Cardiac septum (tissue), 1 donor: ENCODE data around the gene METTL6. TPM values are rescaled to one million over a fixed set of nuclear protein-coding genes. Genes with fewer than 3 reads are reported as not detected.
"Not testable (repeated sequence)": the region's sequence is repeated elsewhere in the genome, so short reads cannot be mapped to it uniquely, and the experiment has no call there.

Source experiments
- DNase-seq: peaks from one replicate; pipeline ENCODE4 v3.0.0-alpha.2; 2020; ENCODE audit warnings: low spot score
- intact Hi-C: fragments of 100-400 bp; cut with DNase I; formaldehyde crosslinking; loops from one replicate; pipeline ENCODE4 v1.14.0; 2022
- total RNA-seq: library from RNA; stranded (reverse); fragmentation: NEBNext Ultra II Directional; extraction: Animal tissue kit (Norgen Biotek cat#: 25700); gene quantifications from one replicate; pipeline ENCODE4 v1.2.1, GENCODE V29; 2021
- donor health status: DM: no; HTN: no; CAD: no.

Gene METTL6
- total RNA-seq, 1 donor from 2014 or later = 11.7 TPM

DNA sequence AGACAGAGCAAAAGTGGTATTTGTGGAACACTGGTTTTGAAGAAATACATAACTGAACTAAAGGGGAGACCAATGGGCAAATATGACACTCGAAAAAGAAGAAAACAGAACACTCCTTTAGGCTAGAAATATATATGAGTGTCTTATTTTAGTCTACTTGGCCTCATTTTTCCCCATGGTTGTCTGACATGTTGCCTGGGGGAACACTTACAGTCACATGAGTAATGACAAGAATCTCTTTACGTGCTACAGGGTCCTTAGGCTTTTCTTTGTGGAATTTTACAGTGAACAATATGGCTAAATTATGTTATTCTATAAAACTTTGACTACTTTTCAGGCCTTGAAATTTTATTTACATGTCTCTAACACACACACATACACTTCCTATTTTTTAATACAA, 17.6 kb downstream of the METTL6 start:
- intact Hi-C loops = loop anchor here (10.0 kb wide), 1 partner anchor 295 kb away; no protein-coding TSS in a partner anchor

DNA sequence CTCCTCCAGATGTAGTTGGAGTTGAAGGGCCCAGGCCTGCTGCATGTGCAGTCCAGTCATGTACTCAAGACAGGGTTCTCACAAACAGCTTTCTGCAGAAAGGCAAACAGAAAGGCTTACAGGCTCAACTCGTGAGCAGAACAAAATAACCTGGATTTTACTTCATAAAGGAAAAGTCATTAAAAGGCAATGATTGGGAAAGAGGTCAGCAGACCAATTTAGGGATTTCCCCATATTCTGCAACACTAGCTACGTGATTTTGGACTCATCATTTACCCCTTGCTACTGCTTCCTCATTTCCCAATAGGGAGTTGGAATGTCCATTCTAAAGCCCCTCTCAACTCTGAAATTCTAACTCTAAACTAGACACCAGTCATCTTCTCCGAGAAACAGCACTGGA, 18.1 kb downstream of the METTL6 start:
- intact Hi-C loops = loop anchor here (10.0 kb wide), 1 partner anchor 294 kb away; no protein-coding TSS in a partner anchor
- DNase-seq = no peak

More for the DNA sequence above, 17.6 kb downstream of the METTL6 start:
- DNase-seq = no peak

DNA sequence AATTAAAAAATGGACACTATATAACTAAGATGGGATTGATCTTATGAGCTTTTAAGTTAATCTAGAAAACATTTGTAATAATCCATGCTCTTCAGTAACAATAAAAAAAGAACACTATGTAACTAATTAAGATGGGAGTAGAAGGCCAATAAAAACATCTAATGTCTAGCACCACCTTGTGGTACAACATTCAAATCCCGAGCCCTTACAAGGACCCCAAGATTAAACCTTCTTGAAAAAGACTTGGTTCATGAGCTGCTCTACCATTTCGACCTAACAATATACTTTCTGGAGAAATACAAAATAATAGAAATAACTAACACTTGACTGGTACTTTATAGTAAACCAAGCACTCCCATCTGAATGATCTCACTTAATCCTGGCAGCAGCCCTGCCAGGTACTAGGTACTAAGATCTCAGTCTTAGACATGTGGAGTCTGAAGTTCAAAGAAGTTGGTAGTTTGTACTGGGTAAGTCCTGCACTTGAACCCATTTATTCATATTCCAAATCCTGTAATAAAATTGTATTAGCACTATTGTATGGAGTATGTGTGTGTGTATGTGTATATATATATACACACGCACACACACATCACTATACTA, 21.8 kb downstream of the METTL6 start:
- intact Hi-C loops = loop anchor here (2.0 to 10.0 kb wide), 2 partner anchors 137 to 291 kb away; no protein-coding TSS in a partner anchor

DNA sequence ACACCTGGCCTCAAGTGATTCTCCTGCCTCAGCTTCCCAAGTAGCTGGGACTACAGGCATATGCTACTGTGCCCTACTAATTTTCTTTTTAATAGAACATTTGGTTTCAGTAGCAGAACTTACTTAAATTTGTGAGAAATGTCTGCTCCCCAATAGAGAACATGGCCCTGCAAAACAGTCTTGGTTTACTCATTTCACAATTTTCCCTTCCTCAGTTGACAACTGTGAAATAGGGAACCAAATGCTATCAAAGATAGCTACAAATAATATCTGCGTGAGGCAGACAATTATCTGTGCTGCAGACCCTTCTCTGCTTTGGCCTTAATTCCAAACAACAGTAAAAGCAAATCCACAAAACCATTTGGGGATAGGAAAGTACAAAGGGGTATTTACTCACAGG, 22.6 kb downstream of the METTL6 start:
- DNase-seq = no peak
- intact Hi-C loops = loop anchor here (2.0 to 10.0 kb wide), 3 partner anchors 136 to 290 kb away; no protein-coding TSS in a partner anchor

More for the DNA sequence above, 21.8 kb downstream of the METTL6 start:
- DNase-seq = no peak

DNA sequence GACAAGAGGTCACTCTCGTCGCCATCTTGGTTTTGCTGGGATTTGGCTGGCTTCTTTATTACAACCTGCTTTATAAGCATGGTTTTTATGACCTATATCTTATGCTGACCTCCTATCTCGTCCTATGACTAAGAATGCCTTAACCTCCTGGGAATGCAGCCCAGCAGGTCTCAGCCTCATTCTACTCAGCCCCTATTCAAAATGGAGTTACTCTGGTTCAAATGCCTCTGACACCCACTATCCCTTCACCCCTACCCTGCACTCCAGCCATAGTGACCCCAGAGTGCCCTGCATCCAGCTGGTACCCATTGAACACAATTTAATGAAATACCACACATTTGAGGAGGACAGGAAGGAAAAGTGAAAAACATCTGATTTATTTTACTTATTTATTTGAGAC, 23.4 kb downstream of the METTL6 start:
- intact Hi-C loops = loop anchor here (2.0 to 10.0 kb wide), 3 partner anchors 135 to 289 kb away; no protein-coding TSS in a partner anchor
- no peak for DNase-seq

DNA sequence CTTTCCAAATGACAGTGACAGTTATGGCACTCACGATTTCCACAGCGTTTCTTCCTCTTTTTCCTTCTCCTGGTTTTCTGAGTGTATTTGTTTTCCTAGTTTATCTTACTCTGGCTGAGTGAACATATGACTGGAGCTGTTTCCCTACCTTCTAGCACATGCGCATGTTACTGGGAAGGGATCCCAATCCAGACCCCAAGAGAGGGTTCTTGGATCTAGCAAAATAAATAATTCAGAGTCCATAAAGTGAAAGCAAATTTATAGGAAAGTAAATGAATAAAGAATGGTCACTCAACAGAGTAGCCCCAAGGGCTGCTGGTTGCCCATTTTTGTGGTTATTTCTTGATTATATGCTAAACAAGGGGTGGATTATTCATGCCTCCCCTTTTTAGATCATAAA, 23.8 kb downstream of the METTL6 start:
- DNase-seq = no peak
- intact Hi-C loops = loop anchor here (5.0 to 10.0 kb wide), 2 partner anchors 201 to 289 kb away; no protein-coding TSS in a partner anchor

DNA sequence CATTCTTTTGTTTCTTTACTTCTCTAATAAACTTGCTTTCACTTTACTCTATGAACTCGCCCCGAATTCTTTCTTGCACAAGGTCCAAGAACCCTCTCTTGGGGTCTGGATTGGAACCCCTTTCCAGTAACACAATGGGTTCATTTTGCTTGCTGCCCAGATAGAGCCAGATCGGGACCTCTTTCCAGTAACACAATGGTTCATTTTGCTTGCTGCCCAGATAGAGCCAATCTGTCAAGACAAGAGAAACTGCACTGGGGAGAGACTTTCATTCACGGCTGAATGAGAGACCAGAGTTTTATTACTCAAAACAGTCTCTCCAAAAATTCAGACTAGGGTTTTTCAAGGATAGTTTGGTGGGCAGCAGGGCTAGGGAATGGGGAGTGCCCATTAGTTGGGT, 25.4 kb downstream of the METTL6 start:
- no peak for DNase-seq
- intact Hi-C loops = loop anchor here (5.0 to 10.0 kb wide), 2 partner anchors 200 to 287 kb away; no protein-coding TSS in a partner anchor

DNA sequence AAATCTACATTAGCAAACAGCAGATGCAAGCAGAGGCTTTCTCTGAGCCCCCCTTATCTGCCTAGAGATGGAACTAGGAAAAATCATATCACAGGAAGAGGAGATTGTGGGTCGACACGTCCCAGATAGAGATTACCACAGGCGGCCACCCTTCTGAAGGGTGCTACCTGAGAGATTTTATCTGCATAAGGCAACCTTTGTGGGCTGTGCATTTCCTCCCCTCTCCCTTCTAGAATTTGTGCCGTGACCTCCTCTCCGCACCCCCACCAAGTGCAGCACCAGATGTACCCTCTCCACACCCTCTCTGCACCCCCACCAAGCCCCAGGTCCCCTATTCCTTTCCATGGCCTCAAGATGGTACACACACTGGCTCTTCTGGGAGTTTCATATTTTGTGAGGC, 27.4 kb downstream of the METTL6 start:
- intact Hi-C loops = loop anchor here (5.0 to 10.0 kb wide), 2 partner anchors 198 to 285 kb away; no protein-coding TSS in a partner anchor
- DNase-seq = no peak

DNA sequence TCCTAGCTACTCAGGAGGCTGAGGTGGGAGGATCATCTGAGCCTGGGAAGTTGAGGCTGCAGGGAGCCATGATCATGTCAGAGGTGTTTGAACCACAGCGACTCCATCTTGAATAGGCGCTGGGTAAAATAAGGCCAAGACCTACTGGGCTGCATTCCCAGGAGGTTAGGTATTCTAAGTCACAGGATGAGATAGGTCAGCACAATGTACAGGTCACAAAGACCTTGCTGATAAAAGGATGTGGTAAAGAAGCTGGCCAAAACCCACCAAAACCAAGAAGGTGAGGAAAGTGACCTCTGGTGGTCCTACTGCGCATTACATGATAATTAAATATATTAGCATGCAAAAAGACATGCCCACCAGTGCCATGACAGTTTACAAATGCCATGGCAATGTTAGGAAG, 28.6 kb downstream of the METTL6 start:
- DNase-seq, intact Hi-C loops: not testable (repeated sequence)

DNA sequence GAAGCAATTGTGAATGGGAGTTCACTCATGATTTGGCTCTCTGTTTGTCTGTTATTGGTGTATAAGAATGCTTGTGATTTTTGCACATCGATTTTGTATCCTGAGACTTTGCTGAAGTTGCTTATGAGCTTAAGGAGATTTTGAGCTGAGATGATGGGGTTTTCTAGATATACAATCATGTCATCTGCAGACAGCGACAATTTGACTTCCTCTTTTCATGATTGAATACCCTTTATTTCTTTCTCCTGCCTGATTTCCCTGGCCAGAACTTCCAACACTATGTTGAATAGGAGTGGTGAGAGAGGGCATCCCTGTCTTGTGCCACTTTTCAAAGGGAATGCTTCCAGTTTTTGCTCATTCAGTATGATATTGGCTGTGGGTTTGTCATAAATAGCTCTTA, 34.1 kb downstream of the METTL6 start:
- DNase-seq, intact Hi-C loops: not testable (repeated sequence)

DNA sequence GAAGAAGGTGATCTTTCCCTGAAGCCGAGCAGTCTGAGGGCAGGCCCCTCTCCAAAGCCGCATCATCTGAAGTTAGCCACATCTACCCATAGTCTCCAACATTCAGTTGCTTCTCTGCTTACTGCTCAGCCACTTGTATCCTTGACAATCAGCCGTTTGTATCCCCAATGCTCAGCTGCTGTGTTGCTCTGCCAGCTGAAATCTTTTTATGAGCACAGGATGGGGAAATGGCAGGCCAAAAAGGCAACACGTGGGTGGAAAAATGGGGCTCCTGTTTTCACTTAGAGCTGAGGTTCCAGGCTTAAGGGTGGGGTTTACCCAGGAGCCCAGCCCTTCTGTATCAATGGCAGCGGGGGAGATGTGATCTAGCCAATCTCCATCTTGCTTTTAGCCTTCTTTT, 36.3 kb downstream of the METTL6 start:
- DNase-seq = no peak
- intact Hi-C loops = no loop called here

DNA sequence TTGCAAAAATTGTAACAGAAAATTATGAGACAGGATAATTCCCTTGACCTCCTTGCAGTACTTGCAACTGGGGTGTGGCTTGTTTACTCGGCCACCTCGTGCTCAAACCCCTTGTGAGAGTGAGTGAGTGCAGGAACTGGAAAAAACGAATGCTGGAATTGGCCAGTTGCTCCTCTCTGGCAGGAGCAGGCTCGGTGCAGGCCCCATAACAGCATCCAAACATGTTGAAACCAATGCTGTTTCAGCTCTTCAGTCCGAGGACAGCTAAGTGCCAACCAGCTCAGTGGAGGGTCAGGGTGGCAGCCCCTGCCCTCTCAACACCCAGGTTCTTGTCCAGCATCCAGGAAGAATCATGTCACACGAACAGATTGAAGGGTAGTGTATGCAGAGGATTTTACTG, 36.9 kb downstream of the METTL6 start:
- DNase-seq = no peak
- intact Hi-C loops = no loop called here

DNA sequence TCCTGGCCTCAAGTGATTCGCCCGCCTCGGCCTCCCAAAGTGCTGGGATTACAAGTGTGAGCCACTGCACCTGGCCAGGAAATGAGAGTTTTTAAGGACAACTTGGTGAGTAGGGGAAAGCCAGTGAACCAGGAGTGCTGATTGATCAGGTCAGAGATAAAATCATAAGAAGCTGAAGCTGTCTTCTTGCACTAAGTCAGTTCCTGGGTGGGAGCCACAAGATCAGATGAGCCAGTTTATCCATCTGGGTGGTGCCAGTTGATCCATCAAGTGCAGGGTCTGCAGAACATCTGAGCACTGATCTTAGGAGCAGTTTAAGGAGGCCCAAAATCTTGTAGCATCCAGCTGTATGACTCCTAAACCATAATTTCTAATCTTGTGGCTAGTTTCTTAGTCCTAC, 39.0 kb downstream of the METTL6 start:
- DNase-seq, intact Hi-C loops: not testable (repeated sequence)

DNA sequence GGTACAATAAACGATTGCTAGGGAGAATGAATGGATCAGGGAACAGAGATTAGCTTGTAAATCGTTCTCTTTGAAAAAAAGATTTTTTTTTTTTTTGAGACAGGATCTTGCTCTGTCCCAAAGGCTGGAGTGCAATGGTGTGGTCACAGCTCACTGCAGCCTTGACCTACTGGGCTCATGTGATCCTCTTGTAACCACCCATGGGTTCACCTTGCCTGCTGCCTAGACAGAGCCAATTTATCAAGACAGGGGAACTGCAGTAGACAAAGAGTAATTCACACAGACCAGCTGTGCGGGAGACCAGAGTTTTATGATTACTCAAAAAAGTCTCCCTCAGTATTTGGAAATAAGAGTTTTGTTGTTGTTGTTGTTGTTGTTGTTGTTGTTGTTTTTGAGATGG, 39.6 kb downstream of the METTL6 start:
- intact Hi-C loops = no loop called here
- no peak for DNase-seq

DNA sequence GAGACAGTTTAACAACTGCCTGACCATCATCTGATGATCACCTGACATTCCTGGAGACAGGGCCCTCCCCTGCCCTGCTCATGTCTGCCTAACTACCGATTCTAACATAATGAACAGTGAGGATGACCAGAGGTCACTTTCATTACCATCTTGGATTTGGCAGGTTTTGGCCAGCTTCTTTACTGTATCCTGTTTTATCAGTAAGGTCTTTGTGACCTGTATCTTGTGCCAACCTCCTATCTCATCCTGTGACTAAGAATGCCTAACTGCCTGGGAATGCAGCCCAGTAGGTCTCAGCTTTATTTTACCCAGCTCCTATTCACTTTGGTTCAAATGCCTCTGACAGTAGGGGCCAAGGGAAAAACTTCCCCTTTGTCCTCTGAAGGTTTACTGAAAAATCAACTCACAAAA, 40.2 kb downstream of the METTL6 start:
- DNase-seq = no peak
- intact Hi-C loops = no loop called here

DNA sequence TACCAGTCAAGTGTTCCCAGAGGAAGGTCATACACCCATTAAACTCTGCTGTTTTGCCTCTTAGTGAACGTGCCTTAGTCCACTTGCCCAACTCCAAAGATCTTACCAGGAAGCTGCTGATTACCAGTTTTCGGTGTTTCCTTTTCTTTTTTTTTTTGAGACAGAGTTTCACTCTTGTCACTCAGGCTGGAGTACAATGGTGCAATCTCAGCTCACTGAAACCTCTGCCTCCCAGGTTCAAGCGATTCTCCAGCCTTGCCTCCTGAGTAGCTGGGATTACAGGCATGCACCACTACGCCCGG, 40.7 kb downstream of the METTL6 start:
- intact Hi-C loops, DNase-seq: not testable (repeated sequence)

DNA sequence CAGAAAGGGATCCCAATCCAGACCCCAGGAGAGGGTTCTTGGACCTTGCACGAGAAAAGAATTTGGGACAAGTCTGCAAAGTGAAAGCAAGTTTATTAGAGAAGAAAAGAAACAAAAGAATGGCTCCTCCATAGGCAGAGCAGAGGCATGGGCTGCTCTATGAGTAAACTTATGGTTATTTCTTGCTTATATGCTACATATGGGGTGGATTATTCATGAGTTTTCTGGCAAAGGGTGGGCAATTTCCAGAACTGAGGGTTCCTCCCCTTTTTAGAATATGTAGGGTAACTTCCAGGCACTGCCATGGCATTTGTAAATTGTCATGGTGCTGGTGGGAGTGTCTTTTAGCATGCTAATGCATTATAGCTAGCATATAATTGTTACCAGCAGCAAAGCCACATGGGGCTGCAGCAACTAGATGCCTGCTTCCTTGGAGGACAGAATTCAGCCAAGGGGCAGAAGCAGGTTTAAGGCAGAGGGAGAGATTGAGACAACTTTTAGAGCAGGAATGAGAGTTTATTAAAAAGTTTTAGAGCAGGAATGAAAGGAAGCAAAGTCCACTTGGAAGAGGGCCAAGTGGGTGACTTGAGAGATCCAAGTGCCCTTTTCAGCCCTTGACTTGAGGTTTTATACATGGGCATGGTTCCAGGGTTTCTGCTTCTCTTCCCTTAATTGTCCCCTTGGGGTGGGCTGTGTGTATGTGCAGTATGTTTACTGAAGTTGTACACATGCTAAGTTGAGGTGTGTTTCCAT, 41.3 kb downstream of the METTL6 start:
- intact Hi-C loops = no loop called here
- DNase-seq = no peak

DNA sequence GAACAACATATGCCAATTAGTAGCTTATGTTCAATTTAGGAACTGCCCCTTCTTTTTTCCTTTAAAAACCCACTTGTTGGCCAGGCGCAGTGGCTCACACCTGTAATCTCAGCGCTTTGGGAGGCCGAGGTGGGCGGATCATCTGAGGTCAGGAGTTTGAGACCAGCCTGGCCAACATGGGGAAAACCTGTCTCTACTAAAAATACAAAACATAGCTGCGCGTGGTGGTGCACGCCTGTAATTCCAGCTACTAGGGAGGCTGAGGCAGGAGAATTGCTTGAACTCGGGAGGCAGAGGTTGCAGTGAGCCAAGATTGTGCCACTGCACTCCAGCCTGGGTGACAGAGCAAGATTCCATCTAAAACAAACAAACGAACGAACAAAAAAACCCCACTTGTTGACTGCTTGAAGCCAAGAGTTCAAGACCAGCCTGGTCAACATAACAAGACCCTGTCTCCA, 42.1 kb downstream of the METTL6 start:
- intact Hi-C loops, DNase-seq: not testable (repeated sequence)

DNA sequence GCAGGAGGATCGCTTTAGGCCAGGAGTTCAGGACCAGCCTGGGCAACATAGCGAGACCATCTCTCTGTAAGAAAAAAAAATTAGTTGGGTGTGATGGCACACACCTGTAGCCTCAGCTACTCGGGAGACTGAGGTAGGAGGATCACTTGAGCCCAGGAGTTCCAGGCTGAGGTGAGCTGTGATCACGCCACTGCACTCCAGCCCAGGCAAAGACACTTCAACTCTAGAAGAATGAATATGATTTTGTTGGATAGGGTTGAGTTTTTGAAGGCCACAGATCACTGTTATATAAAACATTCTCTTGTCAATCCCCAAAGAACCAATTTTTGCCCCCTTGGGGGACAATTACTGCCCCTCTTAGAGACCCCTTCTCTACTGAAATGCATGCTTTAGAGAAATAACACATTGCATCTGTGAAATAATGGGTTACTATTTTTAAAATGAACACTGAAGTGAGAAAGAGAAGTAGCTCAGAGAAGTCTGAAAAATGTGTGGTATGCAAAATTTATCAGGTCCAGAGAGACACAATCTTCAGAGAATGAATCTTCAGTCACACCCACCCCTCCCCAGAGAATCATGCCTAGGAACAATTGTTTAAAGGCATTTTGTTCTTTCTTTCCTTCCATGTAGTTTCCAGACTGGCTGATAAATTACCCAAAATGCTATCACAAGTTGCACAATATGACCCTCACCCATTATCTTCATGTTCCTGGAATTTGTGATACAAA, 42.7 kb downstream of the METTL6 start:
- no peak for DNase-seq
- intact Hi-C loops = no loop called here

DNA sequence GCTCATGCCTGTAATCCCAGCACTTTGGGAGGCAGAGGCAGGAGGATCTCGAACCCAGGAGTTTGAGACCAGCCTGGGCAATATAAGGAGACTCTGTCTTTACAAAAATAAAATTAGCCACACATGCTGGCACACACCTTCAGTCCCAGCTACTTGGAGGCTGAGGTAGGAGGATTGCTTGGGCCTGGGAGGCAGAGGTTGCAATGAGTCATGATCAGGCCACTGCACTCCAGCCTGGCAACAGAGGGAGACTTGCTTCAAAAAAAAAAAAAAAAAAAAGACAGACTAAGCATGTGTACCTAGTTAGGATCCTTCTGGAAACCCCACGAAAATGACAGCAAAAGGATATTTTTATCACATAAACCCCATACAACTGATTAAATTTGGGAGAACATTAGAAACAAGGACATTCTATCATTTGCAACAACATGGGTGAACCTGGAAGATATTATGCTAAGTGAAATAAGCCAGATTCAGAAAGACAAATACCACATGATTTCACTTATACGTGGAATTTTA, 44.9 kb downstream of the METTL6 start:
- DNase-seq = no peak
- intact Hi-C loops = no loop called here
